Tibial nerve (tissue), 3 donors: ENCODE measurements around the gene PRMT1.

Source experiments
- EP300 ChIP-seq, 2 donors: sonication (generic); formaldehyde crosslinking; IDR thresholded peaks; one replicate each; pipeline ENCODE4 v1.6.1; 2017; ENCODE audit warnings: antibody characterized with exemption in 2 of 2, mild to moderate bottlenecking in 1 of 2
- POLR2A ChIP-seq, 2 donors: fragments of 450-650 bp; IDR thresholded peaks; one replicate each; pipeline ENCODE4 v1.6.1; 2017; ENCODE audit warnings: antibody characterized with exemption in 2 of 2, mild to moderate bottlenecking in 2 of 2, moderate library complexity in 2 of 2

- TF ChIP-seq EP300 (IDR thresholded peaks at IDR 0.05) (no peak), POLR2A (IDR thresholded peaks at IDR 0.05) (no peak)
Observed at GRCh38 chr19:49676784-49677230, 264 bp upstream of the PRMT1 start.
